PFSK-1 (cell line): ENCODE results near the gene SELENOS.

Experiments
- FOXP2 ChIP-seq: optimal IDR thresholded peaks from 2 replicates; pipeline ENCODE3; 2011; ENCODE audit warnings: borderline replicate concordance, control low read depth, inconsistent platforms; ENCODE audit not compliant: insufficient read depth; ENCODE audit errors: extremely low read length, extremely low read depth
- POLR2AphosphoS5 ChIP-seq: IDR thresholded peaks from 2 replicates; pipeline ENCODE4 v1.6.1; 2012; ENCODE audit warnings: low read depth, mild to moderate bottlenecking, control low read depth, low read length, moderate library complexity
- REST ChIP-seq, 2 experiments: IDR thresholded peaks; 2 replicates each; pipeline versions ENCODE4 v1.6.1 to v1.8.0; 2011 to 2012; ENCODE audit warnings: low read depth in 2 of 2, low read length in 2 of 2, control low read depth in 1 of 2, inconsistent platforms in 1 of 2, mild to moderate bottlenecking in 1 of 2, moderate library complexity in 1 of 2; ENCODE audit not compliant: insufficient read depth in 1 of 2
- SIN3A ChIP-seq: IDR thresholded peaks from 2 replicates; pipeline ENCODE4 v1.6.1; 2012; ENCODE audit warnings: mild to moderate bottlenecking, low read length, moderate library complexity, borderline replicate concordance; ENCODE audit not compliant: insufficient read depth
- TAF1 ChIP-seq: IDR thresholded peaks from 2 replicates; pipeline ENCODE4 v1.6.1; 2012; ENCODE audit warnings: low read length, control low read depth, borderline replicate concordance; ENCODE audit not compliant: insufficient read depth

The SELENOS gene

GRCh38 chr15:101306341-101307047 is 29.2 kb upstream of the SELENOS start:
- TF ChIP-seq REST (IDR thresholded peaks at IDR 0.05; ENCODE audit: insufficient read depth in 1 of 2, low read depth in 2 of 2, low read length in 2 of 2) (no peak), SIN3A (no peak), FOXP2 (no peak), TAF1 (no peak), POLR2AphosphoS5 (no peak)

GRCh38 chr15:101305820-101306255 is 28.6 kb upstream of the SELENOS start:
- no peak for TF ChIP-seq REST (IDR thresholded peaks at IDR 0.05; ENCODE audit: insufficient read depth in 1 of 2, low read depth in 2 of 2, low read length in 2 of 2)
- TF ChIP-seq POLR2AphosphoS5: no peak
- no peak for TF ChIP-seq TAF1
- TF ChIP-seq SIN3A: no peak
- TF ChIP-seq FOXP2: no peak

- TF ChIP-seq TAF1 (no peak), POLR2AphosphoS5 (no peak), FOXP2 (no peak), REST (IDR thresholded peaks at IDR 0.05; ENCODE audit: insufficient read depth in 1 of 2, low read depth in 2 of 2, low read length in 2 of 2) (no peak), SIN3A (no peak)
Observed at GRCh38 chr15:101303408-101303807, 26.1 kb upstream of the SELENOS start.

- TF ChIP-seq TAF1: no peak
- no peak for TF ChIP-seq SIN3A
- no peak for TF ChIP-seq REST (IDR thresholded peaks at IDR 0.05; ENCODE audit: insufficient read depth in 1 of 2, low read depth in 2 of 2, low read length in 2 of 2)
- no peak for TF ChIP-seq FOXP2
- no peak for TF ChIP-seq POLR2AphosphoS5
Observed at GRCh38 chr15:101296418-101297405, 19.4 kb upstream of the SELENOS start.
